ENCODE data around the gene PCYOX1L. TPM values are rescaled to one million over a fixed set of nuclear protein-coding genes. Genes with fewer than 3 reads are reported as not detected.

Gene PCYOX1L
- polyA plus RNA-seq, 1 donor from 2014 or later = 21.1 TPM

DNA sequence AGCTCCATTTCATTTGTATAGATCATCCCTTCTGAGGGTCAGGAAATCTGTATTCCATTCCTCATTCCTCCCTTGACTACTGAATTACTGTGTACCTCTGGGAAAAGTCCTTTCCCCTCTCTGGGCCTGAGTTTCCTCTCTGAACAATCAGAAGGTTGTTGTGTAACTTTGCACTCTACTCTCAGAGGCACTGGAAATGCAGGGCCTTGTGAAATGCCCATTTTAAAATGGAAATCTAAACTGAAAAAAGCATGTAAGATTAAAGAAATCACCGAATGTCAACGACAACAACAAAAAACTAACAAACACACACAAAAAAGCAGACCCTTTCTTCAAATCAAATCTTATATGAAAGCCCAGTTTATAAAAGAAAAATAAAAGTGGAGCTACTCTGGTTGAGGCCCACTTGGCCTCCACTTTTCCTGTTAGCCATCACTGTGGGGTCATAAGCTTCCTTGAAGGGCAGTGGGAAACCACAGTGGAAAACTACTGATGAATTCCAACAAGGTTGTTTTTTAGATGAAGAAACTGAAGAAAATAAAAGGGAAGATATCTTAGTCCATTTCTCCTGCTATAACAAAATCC is 34.1 kb upstream of the PCYOX1L start:
- H3K4me2 ChIP-seq (ENCODE audit: low read length) = no peak overlapping the region
- H3F3A ChIP-seq (ENCODE audit: insufficient read depth, low read length, poor library complexity, severe bottlenecking) = no peaks in the 10 kb centered on the region
- H3K9me3 ChIP-seq (ENCODE audit: low read length) = no peaks in the 10 kb centered on the region
- no peaks in the 10 kb centered on the region for H3K27me3 ChIP-seq (ENCODE audit: insufficient read depth, low read depth, low read length)
- H3K9ac ChIP-seq (ENCODE audit: low read length) = no peak overlapping the region
- no peaks in the 10 kb centered on the region for H3K36me3 ChIP-seq (ENCODE audit: insufficient read depth, low read length)
- no peaks in the 10 kb centered on the region for H3K9me2 ChIP-seq (ENCODE audit: insufficient read depth, low read length)
- no peak overlapping the region for H3K27ac ChIP-seq (ENCODE audit: low read length)
- H3K79me2 ChIP-seq (replicated peaks; ENCODE audit: insufficient read depth, low read length) = no peaks in the 10 kb centered on the region
- no peak overlapping the region for H3K4me3 ChIP-seq (ENCODE audit: low read length)
- H4K20me1 ChIP-seq (ENCODE audit: insufficient read depth) = no peaks in the 10 kb centered on the region
- no peak overlapping the region for H2AFZ ChIP-seq (ENCODE audit: low read depth, low read length)
- TF ChIP-seq TAF1 (IDR thresholded peaks at IDR 0.05; ENCODE audit: low read depth) = no peak
- TF ChIP-seq, protein P1, sequence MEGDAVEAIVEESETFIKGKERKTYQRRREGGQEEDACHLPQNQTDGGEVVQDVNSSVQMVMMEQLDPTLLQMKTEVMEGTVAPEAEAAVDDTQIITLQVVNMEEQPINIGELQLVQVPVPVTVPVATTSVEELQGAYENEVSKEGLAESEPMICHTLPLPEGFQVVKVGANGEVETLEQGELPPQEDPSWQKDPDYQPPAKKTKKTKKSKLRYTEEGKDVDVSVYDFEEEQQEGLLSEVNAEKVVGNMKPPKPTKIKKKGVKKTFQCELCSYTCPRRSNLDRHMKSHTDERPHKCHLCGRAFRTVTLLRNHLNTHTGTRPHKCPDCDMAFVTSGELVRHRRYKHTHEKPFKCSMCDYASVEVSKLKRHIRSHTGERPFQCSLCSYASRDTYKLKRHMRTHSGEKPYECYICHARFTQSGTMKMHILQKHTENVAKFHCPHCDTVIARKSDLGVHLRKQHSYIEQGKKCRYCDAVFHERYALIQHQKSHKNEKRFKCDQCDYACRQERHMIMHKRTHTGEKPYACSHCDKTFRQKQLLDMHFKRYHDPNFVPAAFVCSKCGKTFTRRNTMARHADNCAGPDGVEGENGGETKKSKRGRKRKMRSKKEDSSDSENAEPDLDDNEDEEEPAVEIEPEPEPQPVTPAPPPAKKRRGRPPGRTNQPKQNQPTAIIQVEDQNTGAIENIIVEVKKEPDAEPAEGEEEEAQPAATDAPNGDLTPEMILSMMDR (IDR thresholded peaks at IDR 0.05; ENCODE audit: poor library complexity, severe bottlenecking) = no peak
- no peak for TF ChIP-seq POLR2AphosphoS5 (IDR thresholded peaks at IDR 0.05)
- TF ChIP-seq, protein P2, sequence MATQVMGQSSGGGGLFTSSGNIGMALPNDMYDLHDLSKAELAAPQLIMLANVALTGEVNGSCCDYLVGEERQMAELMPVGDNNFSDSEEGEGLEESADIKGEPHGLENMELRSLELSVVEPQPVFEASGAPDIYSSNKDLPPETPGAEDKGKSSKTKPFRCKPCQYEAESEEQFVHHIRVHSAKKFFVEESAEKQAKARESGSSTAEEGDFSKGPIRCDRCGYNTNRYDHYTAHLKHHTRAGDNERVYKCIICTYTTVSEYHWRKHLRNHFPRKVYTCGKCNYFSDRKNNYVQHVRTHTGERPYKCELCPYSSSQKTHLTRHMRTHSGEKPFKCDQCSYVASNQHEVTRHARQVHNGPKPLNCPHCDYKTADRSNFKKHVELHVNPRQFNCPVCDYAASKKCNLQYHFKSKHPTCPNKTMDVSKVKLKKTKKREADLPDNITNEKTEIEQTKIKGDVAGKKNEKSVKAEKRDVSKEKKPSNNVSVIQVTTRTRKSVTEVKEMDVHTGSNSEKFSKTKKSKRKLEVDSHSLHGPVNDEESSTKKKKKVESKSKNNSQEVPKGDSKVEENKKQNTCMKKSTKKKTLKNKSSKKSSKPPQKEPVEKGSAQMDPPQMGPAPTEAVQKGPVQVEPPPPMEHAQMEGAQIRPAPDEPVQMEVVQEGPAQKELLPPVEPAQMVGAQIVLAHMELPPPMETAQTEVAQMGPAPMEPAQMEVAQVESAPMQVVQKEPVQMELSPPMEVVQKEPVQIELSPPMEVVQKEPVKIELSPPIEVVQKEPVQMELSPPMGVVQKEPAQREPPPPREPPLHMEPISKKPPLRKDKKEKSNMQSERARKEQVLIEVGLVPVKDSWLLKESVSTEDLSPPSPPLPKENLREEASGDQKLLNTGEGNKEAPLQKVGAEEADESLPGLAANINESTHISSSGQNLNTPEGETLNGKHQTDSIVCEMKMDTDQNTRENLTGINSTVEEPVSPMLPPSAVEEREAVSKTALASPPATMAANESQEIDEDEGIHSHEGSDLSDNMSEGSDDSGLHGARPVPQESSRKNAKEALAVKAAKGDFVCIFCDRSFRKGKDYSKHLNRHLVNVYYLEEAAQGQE (IDR thresholded peaks at IDR 0.05; ENCODE audit: borderline replicate concordance) = no peak

DNA sequence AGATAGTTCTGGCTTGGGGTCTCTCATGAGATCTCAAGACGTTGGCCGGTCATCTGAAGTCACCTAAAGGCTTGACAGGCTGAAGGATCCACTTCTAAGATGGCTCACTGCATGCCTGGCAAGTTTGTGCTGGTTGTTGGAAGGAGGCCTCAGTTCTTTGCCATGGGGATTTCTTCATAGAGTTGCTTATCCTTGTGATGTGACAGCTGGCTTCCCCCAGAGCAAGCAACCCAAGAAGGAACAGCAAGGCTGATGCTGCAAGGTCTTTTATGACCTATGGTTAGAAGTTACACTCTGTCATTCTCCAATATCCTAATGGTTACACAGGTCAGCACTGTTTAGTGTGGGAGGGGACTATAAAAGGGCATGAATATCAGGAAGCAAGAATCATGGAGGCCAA is 33.2 kb upstream of the PCYOX1L start:
- no peak overlapping the region for H3K4me3 ChIP-seq (ENCODE audit: low read length)
- no peaks in the 10 kb centered on the region for H3K36me3 ChIP-seq (ENCODE audit: insufficient read depth, low read length)
- H3F3A ChIP-seq (ENCODE audit: insufficient read depth, low read length, poor library complexity, severe bottlenecking) = no peaks in the 10 kb centered on the region
- no peak for TF ChIP-seq EZH2 (IDR thresholded peaks at IDR 0.05; ENCODE audit: borderline replicate concordance, insufficient read depth, low read length, poor library complexity, severe bottlenecking)
- TF ChIP-seq, protein P2 (IDR thresholded peaks at IDR 0.05; ENCODE audit: borderline replicate concordance) = no peak
- TF ChIP-seq MXI1 (conservative IDR thresholded peaks at IDR 0.05; ENCODE audit: poor library complexity, severe bottlenecking) = no peak
- no peak for TF ChIP-seq TAF1 (IDR thresholded peaks at IDR 0.05; ENCODE audit: low read depth)
- TF ChIP-seq POLR2AphosphoS5 (IDR thresholded peaks at IDR 0.05) = no peak
- TF ChIP-seq RAD21 (conservative IDR thresholded peaks at IDR 0.05) = no peak
- TF ChIP-seq SMC3 (conservative IDR thresholded peaks at IDR 0.05; ENCODE audit: poor library complexity) = no peak
- TF ChIP-seq EP300 (conservative IDR thresholded peaks at IDR 0.05; ENCODE audit: poor library complexity, severe bottlenecking) = no peak
- TF ChIP-seq, protein P1 (IDR thresholded peaks at IDR 0.05; ENCODE audit: poor library complexity, severe bottlenecking) = no peak
- no peaks in the 10 kb centered on the region for H3K27me3 ChIP-seq (ENCODE audit: insufficient read depth, low read depth, low read length)
- H3K9me2 ChIP-seq (ENCODE audit: insufficient read depth, low read length) = no peaks in the 10 kb centered on the region
- no peak overlapping the region for H2AFZ ChIP-seq (ENCODE audit: low read depth, low read length)
- no peak overlapping the region for H3K4me2 ChIP-seq (ENCODE audit: low read length)
- no peaks in the 10 kb centered on the region for H4K20me1 ChIP-seq (ENCODE audit: insufficient read depth)
- H3K9ac ChIP-seq (ENCODE audit: low read length) = no peak overlapping the region
- H3K79me2 ChIP-seq (replicated peaks; ENCODE audit: insufficient read depth, low read length) = no peaks in the 10 kb centered on the region
- H3K9me3 ChIP-seq (ENCODE audit: low read length) = no peaks in the 10 kb centered on the region
- H3K27ac ChIP-seq (ENCODE audit: low read length) = no peak overlapping the region

Measured in neural cell (in vitro differentiated cells).